GM13977 (cell line): Measurements from ENCODE around the gene WDPCP.

ENCODE experiments used
- DNase-seq: peaks from one replicate; pipeline ENCODE4 v3.0.0; 2012; ENCODE audit warnings: low spot score
- CTCF ChIP-seq: IDR thresholded peaks from 2 replicates; pipeline ENCODE4 v1.5.1; 2012; ENCODE audit warnings: mild to moderate bottlenecking, control low read depth; ENCODE audit not compliant: insufficient read depth; ENCODE audit errors: extremely low read depth, missing control alignments
- in situ Hi-C: fragments of 300-500 bp; cut with MboI; formaldehyde crosslinking; loops from one replicate; pipeline ENCODE4 v1.12.0; 2022; ENCODE audit warnings: low sequenced_read_pairs, low pct_unique_long_range_greater_than_20kb, mixed read lengths, inconsistent platforms; ENCODE audit not compliant: unreplicated experiment

Gene WDPCP

GRCh38 chr2:63118821-63119220 lies 469.5 kb downstream of the WDPCP start:
- in situ Hi-C loops, result no loop called here

GRCh38 chr2:63104482-63104881 lies 483.8 kb downstream of the WDPCP start:
- in situ Hi-C loops, result no loop called here
- DNase-seq, result no peak
- TF ChIP-seq CTCF, result no peak

More at GRCh38 chr2:63118821-63119220, 469.5 kb downstream of the WDPCP start:
- TF ChIP-seq CTCF, result no peak
- DNase-seq, result no peak

- DNase-seq, result no peak
- TF ChIP-seq CTCF, result no peak
- in situ Hi-C loops, result no loop called here
These were observed 486.3 kb downstream of the WDPCP start for GRCh38 chr2:63101954-63102353.

GRCh38 chr2:63099032-63099431 lies 489.2 kb downstream of the WDPCP start:
- no peak for TF ChIP-seq CTCF
- no peak for DNase-seq
- in situ Hi-C loops, result no loop called here

GRCh38 chr2:63096491-63096890 lies 491.8 kb downstream of the WDPCP start:
- in situ Hi-C loops, result no loop called here
- DNase-seq, result no peak
- no peak for TF ChIP-seq CTCF

GRCh38 chr2:63093502-63093901 lies 494.8 kb downstream of the WDPCP start:
- no peak for DNase-seq
- no peak for TF ChIP-seq CTCF
- in situ Hi-C loops, result no loop called here

GRCh38 chr2:63092857-63093256 lies 495.4 kb downstream of the WDPCP start:
- no peak for DNase-seq
- no peak for TF ChIP-seq CTCF
- in situ Hi-C loops, result no loop called here
